H1 (cell line): ENCODE measurements around the gene EXOC3L1. TPM values are rescaled to one million over a fixed set of nuclear protein-coding genes. Genes with fewer than 3 reads are reported as not detected.

Experiments used
- CTCF ChIA-PET: fragments of 300-600 bp; sonication (Branson Sonifier 250); formaldehyde crosslinking; loops from one replicate; lab custom pipeline; 2021; ENCODE audit not compliant: partially characterized antibody; lab: Charles Lee
- POLR2A ChIA-PET: fragments of 300-600 bp; sonication (Branson Sonifier 250); formaldehyde crosslinking; loops from one replicate; lab custom pipeline; 2021; ENCODE audit warnings: inconsistent platforms; ENCODE audit not compliant: partially characterized antibody; lab: Charles Lee
- DNase-seq, 2 experiments: peaks; one replicate each; pipeline versions ENCODE4 v3.0.0 to v3.0.0-alpha.2; 2010 to 2022; ENCODE audit warnings: low spot score in 2 of 2, low read depth in 1 of 2, mixed read lengths in 1 of 2
- FAIRE-seq: peaks from 2 replicates; lab custom pipeline; 2011; peaks lifted over from hg19 to GRCh38; lab: Jason Lieb, UNC
- H2AFZ ChIP-seq: 2 replicates; pipeline ENCODE4 v1.8.1; 2012; ENCODE audit warnings: low read length, inconsistent platforms
- H2AK5ac ChIP-seq: 2 replicates; pipeline ENCODE4 v1.6.1; 2013; ENCODE audit warnings: low read depth, low read length
- H2BK120ac ChIP-seq: replicated peaks from 2 replicates; pipeline ENCODE3; 2013; ENCODE audit warnings: low read depth, low read length, inconsistent platforms
- H2BK12ac ChIP-seq: 2 replicates; pipeline ENCODE4 v1.6.1; 2013; ENCODE audit warnings: low read depth, low read length
- H2BK15ac ChIP-seq: 2 replicates; pipeline ENCODE4 v1.6.1; 2013; ENCODE audit warnings: low read length
- H2BK20ac ChIP-seq: 2 replicates; pipeline ENCODE4 v1.6.1; 2013; ENCODE audit warnings: low read length
- H2BK5ac ChIP-seq: 2 replicates; pipeline ENCODE4 v1.6.1; 2013; ENCODE audit warnings: low read depth, low read length
- H3K14ac ChIP-seq: 2 replicates; pipeline ENCODE4 v1.6.1; 2013; ENCODE audit warnings: inconsistent platforms; ENCODE audit not compliant: insufficient read length
- H3K18ac ChIP-seq: 2 replicates; pipeline ENCODE4 v1.6.1; 2013; ENCODE audit warnings: low read length; ENCODE audit errors: extremely low read depth
- H3K23ac ChIP-seq: 2 replicates; pipeline ENCODE4 v1.6.1; 2013; ENCODE audit warnings: inconsistent platforms; ENCODE audit not compliant: insufficient read length
- H3K23me2 ChIP-seq: 2 replicates; pipeline ENCODE4 v1.6.1; 2013; ENCODE audit warnings: low read depth, low read length
- H3K27ac ChIP-seq: 2 replicates; pipeline ENCODE4 v1.6.1; 2011; ENCODE audit warnings: low read depth, low read length, inconsistent platforms
- H3K27me3 ChIP-seq, 4 experiments: replicated peaks in 1 of 4; 1 replicate in 1 of 4; 2 replicates in 3 of 4; pipeline versions ENCODE4 v1.6.1 to v1.8.1; 2011 to 2013; ENCODE audit warnings: low read length in 3 of 4, mild to moderate bottlenecking in 3 of 4, inconsistent platforms in 2 of 4, mixed read lengths in 2 of 4, moderate library complexity in 1 of 4; ENCODE audit not compliant: control insufficient read depth in 3 of 4, insufficient read depth in 3 of 4; ENCODE audit errors: extremely low read depth in 1 of 4
- H3K36me3 ChIP-seq, 4 experiments: 2 replicates each; pipeline versions ENCODE4 v1.6.1 to v1.8.1; 2011 to 2013; ENCODE audit warnings: mild to moderate bottlenecking in 4 of 4, low read length in 3 of 4, moderate library complexity in 2 of 4, control low read depth in 1 of 4, inconsistent platforms in 1 of 4; ENCODE audit not compliant: insufficient read depth in 4 of 4, control insufficient read depth in 2 of 4
- H3K4ac ChIP-seq: replicated peaks from 2 replicates; pipeline ENCODE3; 2013; ENCODE audit warnings: low read length, low read depth, mixed read lengths, inconsistent platforms; ENCODE audit not compliant: insufficient read length
- H3K4me1 ChIP-seq, 4 experiments: replicated peaks in 1 of 4; 1 replicate in 1 of 4; 2 replicates in 3 of 4; pipeline versions ENCODE4 v1.6.1 to v1.8.1; 2011 to 2013; ENCODE audit warnings: low read length in 3 of 4, inconsistent platforms in 2 of 4, mixed read lengths in 1 of 4; ENCODE audit not compliant: insufficient read depth in 4 of 4, control insufficient read depth in 3 of 4
- H3K4me2 ChIP-seq, 2 experiments: 2 replicates each; pipeline versions ENCODE4 v1.6.1 to v1.8.1; 2011 to 2013; ENCODE audit warnings: low read depth in 2 of 2, low read length in 2 of 2, control low read depth in 1 of 2, inconsistent platforms in 1 of 2, mild to moderate bottlenecking in 1 of 2; ENCODE audit not compliant: insufficient read depth in 1 of 2
- H3K4me3 ChIP-seq, 4 experiments: fragments of 200-600, 300-600 bp in 1 of 4; sonication (generic), shearing (Covaris generic), sonication (Bioruptor Twin) in 1 of 4; 2 replicates each; pipeline versions ENCODE4 v1.5.1 to v1.8.1; 2011 to 2016; ENCODE audit warnings: low read length in 4 of 4, low read depth in 3 of 4, control low read depth in 2 of 4, inconsistent platforms in 2 of 4, mild to moderate bottlenecking in 2 of 4, mixed read lengths in 1 of 4, moderate library complexity in 1 of 4; ENCODE audit not compliant: insufficient read depth in 2 of 4; ENCODE audit errors: extremely low read depth in 1 of 4
- H3K56ac ChIP-seq: replicated peaks from 2 replicates; pipeline ENCODE3; 2013; ENCODE audit warnings: low read depth, mild to moderate bottlenecking, mixed read lengths, low read length, inconsistent platforms; ENCODE audit not compliant: insufficient read length
- H3K79me1 ChIP-seq: 2 replicates; pipeline ENCODE4 v1.6.1; 2013; ENCODE audit warnings: low read depth, low read length, control low read depth
- H3K79me2 ChIP-seq, 2 experiments: 2 replicates each; pipeline versions ENCODE4 v1.6.1 to v1.8.1; 2012 to 2013; ENCODE audit warnings: low read length in 2 of 2, mild to moderate bottlenecking in 2 of 2, inconsistent platforms in 1 of 2; ENCODE audit not compliant: insufficient read depth in 2 of 2, control insufficient read depth in 1 of 2
- H3K9ac ChIP-seq, 4 experiments: replicated peaks in 1 of 4; 1 replicate in 1 of 4; 2 replicates in 3 of 4; pipeline versions ENCODE4 v1.6.1 to v1.8.1; 2011 to 2013; ENCODE audit warnings: low read depth in 3 of 4, low read length in 3 of 4, control low read depth in 2 of 4, mild to moderate bottlenecking in 2 of 4, moderate library complexity in 2 of 4, inconsistent platforms in 1 of 4; ENCODE audit errors: extremely low read depth in 1 of 4
- H3K9me3 ChIP-seq, 2 experiments: 2 replicates each; pipeline versions ENCODE4 v1.6.1 to v1.8.1; 2012 to 2013; ENCODE audit warnings: mild to moderate bottlenecking in 2 of 2, moderate library complexity in 2 of 2, control low read depth in 1 of 2, inconsistent platforms in 1 of 2, low read depth in 1 of 2, low read length in 1 of 2, mixed read lengths in 1 of 2; ENCODE audit not compliant: insufficient read depth in 2 of 2
- H4K20me1 ChIP-seq, 2 experiments: replicated peaks in 1 of 2; 2 replicates each; pipeline versions ENCODE3 to v1.8.1; 2011 to 2013; ENCODE audit warnings: inconsistent platforms in 2 of 2, low read length in 2 of 2, mild to moderate bottlenecking in 1 of 2; ENCODE audit not compliant: insufficient read depth in 2 of 2, control insufficient read depth in 1 of 2
- H4K5ac ChIP-seq: 2 replicates; pipeline ENCODE4 v1.6.1; 2013; ENCODE audit warnings: low read length, low read depth, mixed read lengths, inconsistent platforms; ENCODE audit not compliant: insufficient read length
- H4K8ac ChIP-seq: 2 replicates; pipeline ENCODE4 v1.8.0; 2013; ENCODE audit warnings: mild to moderate bottlenecking, moderate library complexity, low read length, inconsistent platforms; ENCODE audit not compliant: insufficient read depth; ENCODE audit errors: extremely low read depth
- H4K91ac ChIP-seq: replicated peaks from 2 replicates; pipeline ENCODE3; 2013; ENCODE audit warnings: low read length, mixed read lengths, inconsistent platforms; ENCODE audit not compliant: insufficient read length
- CHD2 ChIP-seq: IDR thresholded peaks from 2 replicates; pipeline ENCODE4 v1.6.1; 2012; ENCODE audit warnings: low read length, improper control_type of control experiment
- CTBP2 ChIP-seq: IDR thresholded peaks from 2 replicates; pipeline ENCODE4 v1.7.0; 2011; ENCODE audit warnings: borderline replicate concordance, mild to moderate bottlenecking, moderate library complexity, mixed read lengths, low read length; ENCODE audit not compliant: insufficient read depth, insufficient read length
- EZH2 ChIP-seq: fragments of 200-600 bp; sonication (generic); IDR thresholded peaks from 2 replicates; pipeline ENCODE4 v1.7.1; 2012; ENCODE audit warnings: low read depth, mild to moderate bottlenecking, moderate library complexity, low read length, inconsistent platforms; ENCODE audit not compliant: severe bottlenecking
- GABPA ChIP-seq: IDR thresholded peaks from 2 replicates; pipeline ENCODE4 v1.6.1; 2011; ENCODE audit warnings: mild to moderate bottlenecking, low read length, moderate library complexity, borderline replicate concordance; ENCODE audit not compliant: insufficient read depth
- PHF8 ChIP-seq: fragments of 200-600 bp; sonication (generic); conservative IDR thresholded peaks from 2 replicates; pipeline ENCODE4 v1.7.1; 2012; ENCODE audit warnings: low read depth, mild to moderate bottlenecking, inconsistent platforms, low read length, moderate library complexity
- RAD21 ChIP-seq, 2 experiments: IDR thresholded peaks in 1 of 2; conservative IDR thresholded peaks in 1 of 2; 2 replicates each; pipeline ENCODE4 v1.6.1; 2011; ENCODE audit warnings: low read depth in 2 of 2, low read length in 2 of 2, improper control_type of control experiment in 1 of 2, inconsistent platforms in 1 of 2, mild to moderate bottlenecking in 1 of 2, moderate library complexity in 1 of 2
- RNF2 ChIP-seq: fragments of 200-900, 300-1000 bp; sonication (generic); IDR thresholded peaks from 2 replicates; pipeline ENCODE4 v1.7.1; 2016; ENCODE audit warnings: borderline replicate concordance, low read depth, mild to moderate bottlenecking, antibody characterized with exemption, low read length; ENCODE audit not compliant: poor library complexity, severe bottlenecking; ENCODE audit errors: missing control alignments
- SIN3A ChIP-seq, 2 experiments: IDR thresholded peaks in 1 of 2; conservative IDR thresholded peaks in 1 of 2; 2 replicates each; pipeline ENCODE4 v1.6.1; 2011 to 2012; ENCODE audit warnings: low read length in 2 of 2, improper control_type of control experiment in 1 of 2, low read depth in 1 of 2, mild to moderate bottlenecking in 1 of 2
- TAF1 ChIP-seq: IDR thresholded peaks from 2 replicates; pipeline ENCODE4 v1.6.1; 2011; ENCODE audit warnings: mild to moderate bottlenecking, low read depth, low read length
- TBP ChIP-seq: IDR thresholded peaks from 2 replicates; pipeline ENCODE4 v1.6.1; 2011; ENCODE audit warnings: low read depth, low read length, improper control_type of control experiment
- WGBS, 2 experiments: shearing (Covaris generic) in 1 of 2; methylation state at CpG; one replicate each; pipeline versions ENCODE4 v1.1.6 to v1.1.7; 2013 to 2015; ENCODE audit warnings: low lambda C conversion rate in 2 of 2, mixed read lengths in 2 of 2, inconsistent platforms in 1 of 2, low coverage in 1 of 2, missing lambda C conversion rate in 1 of 2; ENCODE audit not compliant: insufficient replicate concordance in 2 of 2, insufficient coverage in 1 of 2, insufficient read length in 1 of 2; ENCODE audit errors: extremely low coverage in 1 of 2, missing lambda C conversion rate in 1 of 2; 5-methylcytosine and 5-hydroxymethylcytosine counted together
- polyA plus RNA-seq, 7 experiments: library from polyadenylated mRNA; depleted of rRNA in 3 of 7; stranded (reverse) in 5 of 7; unstranded in 2 of 7; fragments of >200 nt in 5 of 7; fragments of 200-250 nt in 2 of 7; gene quantifications; 1 replicate in 5 of 7; 2 replicates in 1 of 7; 4 replicates in 1 of 7; pipeline versions ENCODE4 v1.2.1 to v1.2.3, GENCODE V29; 2011 to 2013; ENCODE audit warnings: missing spikeins in 2 of 7, mixed read lengths in 2 of 7
- total RNA-seq: library from RNA; stranded (reverse); fragmentation: NEBNext Ultra II Directional; extraction: Animal tissue kit (Norgen Biotek cat#: 25700); gene quantifications from 2 replicates; pipeline ENCODE4 v1.2.1, GENCODE V29; 2021

EXOC3L1 gene
- total and polyA plus RNA-seq, 2 of the 8 experiments (the other 6 are each of a cell fraction or from before 2014, with no cell fraction given): 1.3 TPM

DNA sequence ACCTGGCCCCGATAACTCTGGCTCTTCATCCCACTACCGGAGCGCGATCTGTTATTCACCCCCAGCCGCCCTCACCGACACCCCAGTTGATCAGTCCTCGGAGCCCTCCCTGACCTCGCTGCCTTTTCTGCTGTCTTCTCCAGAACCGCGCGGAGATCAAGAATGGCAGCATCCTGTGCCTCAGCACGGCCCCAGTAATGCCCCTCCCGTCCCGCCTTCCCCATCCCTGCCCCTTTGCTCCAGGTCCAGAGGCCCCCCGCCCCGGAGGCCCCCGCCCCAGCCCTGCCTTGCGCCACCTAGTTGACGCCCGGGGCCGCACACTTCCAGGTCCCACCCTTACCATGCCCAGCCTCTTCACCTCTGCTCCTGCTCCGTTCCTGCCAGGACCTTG, 9.9 kb upstream of the EXOC3L1 start:
- peak overlapping the region; percentile 83 for H3K18ac ChIP-seq
- no peak overlapping the region for H2BK12ac ChIP-seq
- no peak overlapping the region for H2BK15ac ChIP-seq
- H3K36me3 ChIP-seq: peaks cover 18 to 32% (median 30%) of the 10 kb centered on the region in 4 experiments
- no peaks in the 10 kb centered on the region for H3K79me1 ChIP-seq
- peak overlapping the region; percentile 61 to 99 for H3K4me2 ChIP-seq
- H3K14ac ChIP-seq: no peak overlapping the region
- H4K20me1 ChIP-seq: peaks cover 1 to 17% of the 10 kb centered on the region in 2 experiments
- peak overlapping the region; percentile 10 for H3K56ac ChIP-seq
- H2AK5ac ChIP-seq: no peak overlapping the region
- peaks cover 6% of the 10 kb centered on the region; the same call in 1 of the 2 replicates for H3K23me2 ChIP-seq
- ChIA-PET POLR2A (interaction anchor here (0.6 to 2.0 kb wide), 7 partner anchors 9 to 74 kb away, joined by 3 to 7 read pairs (median 3); partner anchors contain the start of genes EXOC3L1 and TMEM208), CTCF (interaction anchor here (0.7 to 8.7 kb wide), 22 partner anchors 12 to 248 kb away, joined by 3 to 111 read pairs (median 4); partner anchors contain the start of genes EXOC3L1, MATCAP1, NOL3 and TMEM208)
- peak overlapping the region; percentile 91 for H3K4ac ChIP-seq
- FAIRE-seq: no peak
- no peaks in the 10 kb centered on the region for H3K27me3 ChIP-seq
- H2BK5ac ChIP-seq: peak overlapping the region; percentile 35; the same call in 1 of the 2 replicates
- no peak overlapping the region for H2BK20ac ChIP-seq
- no peak overlapping the region for H2BK120ac ChIP-seq
- H3K9me3 ChIP-seq: no peaks in the 10 kb centered on the region
- H3K79me2 ChIP-seq: no peaks in the 10 kb centered on the region
- H3K27ac ChIP-seq: no peak overlapping the region
- peak overlapping the region; percentile 91; the same call in 1 of the 2 replicates for H2AFZ ChIP-seq
- H3K4me1 ChIP-seq: peaks cover 0 to 12% (median 8%) of the 10 kb centered on the region in 4 experiments; a peak in 4 of 7 replicates
- WGBS, 2 experiments: 4% methylated on average over 12 of the region's 22 CpGs; no CpG with 5 or more reads in 1 of the 2 experiments
- DNase-seq: peak in 1 of 2 experiments; percentile 79
- H4K91ac ChIP-seq: no peak overlapping the region
- peak overlapping the region; percentile 40 to 75 (median 50) for H3K4me3 ChIP-seq
- H4K5ac ChIP-seq: no peak overlapping the region
- H4K8ac ChIP-seq: peak overlapping the region; percentile 89
- H3K23ac ChIP-seq: no peak overlapping the region
- peak overlapping the region in 1 of 4 experiments; percentile 43; a peak in 2 of 7 replicates for H3K9ac ChIP-seq
- no peak for TF ChIP-seq CTBP2
- TF ChIP-seq RNF2: no peak
- TF ChIP-seq EZH2: no peak
- TF ChIP-seq TAF1: no peak
- TF ChIP-seq SIN3A (conservative IDR thresholded peaks at IDR 0.05 in 1 of 2, IDR thresholded peaks at IDR 0.05 in 1 of 2; ENCODE audit: low read depth in 1 of 2, low read length in 2 of 2): peak in 1 of 2 experiments; percentile 8; a peak in 1 of 4 replicates
- TF ChIP-seq RAD21 (IDR thresholded peaks at IDR 0.05 in 1 of 2, conservative IDR thresholded peaks at IDR 0.05 in 1 of 2; ENCODE audit: low read depth in 2 of 2, low read length in 2 of 2): no peak; a peak in 1 of 4 replicates
- TF ChIP-seq CHD2: no peak
- no peak for TF ChIP-seq GABPA
- 0 out of 2 replicates have a peak, but pooled peaks have one; percentile 3 for TF ChIP-seq PHF8
- no peak for TF ChIP-seq TBP
